SU-DHL-6 (cell line): Measurements from ENCODE around the gene RTP1.

Experiments used
- EZH2phosphoT487 ChIP-seq: fragments of 200-600 bp; sonication (generic), shearing (Covaris generic); conservative IDR thresholded peaks from 2 replicates; pipeline ENCODE4 v1.6.1; 2018; ENCODE audit warnings: mild to moderate bottlenecking, antibody characterized with exemption, low read length, moderate library complexity, mixed read lengths
- TF ChIP-seq, protein P1 (sequence below): fragments of 200-600 bp; sonication (generic); IDR thresholded peaks from one replicate; pipeline ENCODE4 v1.5.1; 2017; ENCODE audit warnings: antibody characterized with exemption, mild to moderate bottlenecking, low read length, moderate library complexity; ENCODE audit not compliant: insufficient read depth, poor library complexity, severe bottlenecking

DNA sequence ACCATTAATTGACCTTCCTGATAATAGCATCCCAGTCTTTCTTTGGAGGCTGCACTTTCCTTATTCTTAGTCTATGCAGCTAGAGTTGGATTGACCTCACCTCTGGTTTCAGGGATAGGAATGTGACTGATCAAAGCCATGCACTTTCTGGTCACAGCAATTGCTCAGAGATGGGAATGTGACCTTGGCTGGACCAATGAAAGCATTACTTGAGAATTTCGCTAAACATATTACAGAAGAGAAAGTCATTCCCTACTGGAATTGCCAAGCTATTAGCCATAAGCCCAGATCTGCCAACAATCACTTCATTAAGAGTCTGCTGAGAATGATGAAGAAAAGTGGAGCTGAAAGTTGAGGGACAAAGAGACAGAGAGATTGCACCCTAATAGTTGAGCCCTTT lies 32.7 kb downstream of the RTP1 start:
- TF ChIP-seq, protein P1, sequence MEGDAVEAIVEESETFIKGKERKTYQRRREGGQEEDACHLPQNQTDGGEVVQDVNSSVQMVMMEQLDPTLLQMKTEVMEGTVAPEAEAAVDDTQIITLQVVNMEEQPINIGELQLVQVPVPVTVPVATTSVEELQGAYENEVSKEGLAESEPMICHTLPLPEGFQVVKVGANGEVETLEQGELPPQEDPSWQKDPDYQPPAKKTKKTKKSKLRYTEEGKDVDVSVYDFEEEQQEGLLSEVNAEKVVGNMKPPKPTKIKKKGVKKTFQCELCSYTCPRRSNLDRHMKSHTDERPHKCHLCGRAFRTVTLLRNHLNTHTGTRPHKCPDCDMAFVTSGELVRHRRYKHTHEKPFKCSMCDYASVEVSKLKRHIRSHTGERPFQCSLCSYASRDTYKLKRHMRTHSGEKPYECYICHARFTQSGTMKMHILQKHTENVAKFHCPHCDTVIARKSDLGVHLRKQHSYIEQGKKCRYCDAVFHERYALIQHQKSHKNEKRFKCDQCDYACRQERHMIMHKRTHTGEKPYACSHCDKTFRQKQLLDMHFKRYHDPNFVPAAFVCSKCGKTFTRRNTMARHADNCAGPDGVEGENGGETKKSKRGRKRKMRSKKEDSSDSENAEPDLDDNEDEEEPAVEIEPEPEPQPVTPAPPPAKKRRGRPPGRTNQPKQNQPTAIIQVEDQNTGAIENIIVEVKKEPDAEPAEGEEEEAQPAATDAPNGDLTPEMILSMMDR, result no peak
- no peak for TF ChIP-seq EZH2phosphoT487
